Measurements from ENCODE around the gene ENTPD7. TPM values are rescaled to one million over a fixed set of nuclear protein-coding genes. Genes with fewer than 3 reads are reported as not detected.

ENTPD7 gene
- total RNA-seq: 1 to 10 TPM; 2.5 to 6.6 (median 3.4) TPM
- polyA plus RNA-seq: 1 to 10 TPM in 1 of 2 donors, under 1 TPM in 1; 0.47 to 1.7 TPM
- 6.5 reads per million, percentile 28 among the genes with 10 or more reads in this experiment for total RNA-seq

DNA sequence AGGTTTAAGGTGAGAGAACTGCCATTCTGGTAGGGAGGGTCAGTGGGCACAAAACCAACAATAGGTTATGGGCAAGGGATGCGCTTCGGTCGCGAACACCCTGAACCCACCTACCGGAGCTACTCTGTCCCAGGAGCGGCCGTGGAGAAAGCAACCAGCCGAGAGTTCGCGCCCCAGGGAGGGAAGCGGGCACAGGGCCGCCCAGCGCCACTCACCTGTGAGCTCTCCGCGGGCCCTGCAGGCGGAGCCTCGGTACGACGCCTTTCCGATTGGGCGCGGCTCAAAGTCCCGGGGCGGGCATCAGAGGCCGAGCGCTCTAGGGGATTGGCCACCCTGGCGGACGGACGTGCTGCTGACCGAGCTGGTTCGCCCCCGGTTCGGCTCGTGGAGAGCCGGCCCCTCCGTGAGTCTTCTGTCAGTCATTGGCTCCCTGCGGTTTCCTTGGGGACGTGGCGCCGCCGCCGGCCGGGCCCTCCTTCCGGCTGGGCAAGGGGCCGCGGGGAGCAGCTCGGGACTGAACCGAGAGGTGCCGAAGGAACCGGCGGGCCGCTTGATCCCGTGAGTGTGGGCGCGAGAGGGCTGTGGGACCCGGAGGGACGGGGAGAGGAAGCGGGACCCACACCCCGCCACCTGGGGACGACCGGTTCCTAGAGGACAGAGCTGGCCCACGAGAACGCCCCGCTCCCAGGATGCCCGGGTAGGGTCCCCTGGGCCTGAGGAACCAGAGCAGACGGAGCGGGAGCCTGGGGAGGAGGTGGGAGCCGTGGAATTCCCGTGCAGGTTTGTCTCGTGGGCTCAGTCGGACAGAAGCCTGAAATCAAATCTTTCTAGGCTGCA is at the start of gene ENTPD7:
ENTPD7 (plus strand) TSS at position 479 of the 837 bp plus-strand sequence. CDS start 448 bp downstream, outside the sequence.
- ATAC-seq (peak; percentile 99), DNase-seq (peak; percentile 66 to 90 (median 77))
- no peaks in the 10 kb centered on the region for H3K9me3 ChIP-seq (ENCODE audit: control insufficient read depth in 2 of 3, low read length in 3 of 3)
- intact Hi-C loops (cut with micrococcal nuclease): loop anchor here (1.0 to 5.0 kb wide), 5 partner anchors 39 to 1212 kb away; partner anchors contain the start of genes COX15 (in 2 of the 2), CUTC (in 2 of the 2), GOT1 (in 2 of the 2) and SLC25A28 (in 2 of the 2)
- no peaks in the 10 kb centered on the region for H3K36me3 ChIP-seq (ENCODE audit: control insufficient read depth in 2 of 3, insufficient read depth in 3 of 3, low read length in 3 of 3)
- Mint-ChIP-seq H3K27me3 (peaks cover 0 to 25% (median 15%) of the 10 kb centered on the region in 5 donors), H3K9me3 (no peaks in the 10 kb centered on the region), H3K36me3 (peaks cover 0 to 10% (median 1%) of the 10 kb centered on the region in 5 donors), H3K4me1 (peaks cover 17 to 32% (median 21%) of the 10 kb centered on the region in 7 donors), H3K4me3 (peak within 1 kb of the TSS; percentile 80 to 95 (median 92)), H3K27ac (peak within 1 kb of the TSS; percentile 5 to 88 (median 73))
- ChIA-PET CTCF (interaction anchor here (0.6 to 2.0 kb wide), 3 partner anchors 37 to 56 kb away, joined by 3 to 8 read pairs (median 5); no protein-coding TSS in a partner anchor), POLR2A (interaction anchor here (0.6 to 3.6 kb wide), 4 partner anchors 37 to 160 kb away, joined by 4 to 14 read pairs (median 9); partner anchors contain the start of gene SLC25A28)
- H3K27ac ChIP-seq (ENCODE audit: low read depth, low read length): peak within 1 kb of the TSS; percentile 69
- H3K27me3 ChIP-seq (ENCODE audit: control insufficient read depth in 2 of 2, insufficient read depth in 2 of 2, low read length in 2 of 2): no peaks in the 10 kb centered on the region
- H3K4me3 ChIP-seq (ENCODE audit: low read length): peak within 1 kb of the TSS; percentile 72
- no peaks in the 10 kb centered on the region for H3K4me1 ChIP-seq (ENCODE audit: control insufficient read depth in 2 of 2, insufficient read depth in 2 of 2, low read length in 2 of 2)

DNA sequence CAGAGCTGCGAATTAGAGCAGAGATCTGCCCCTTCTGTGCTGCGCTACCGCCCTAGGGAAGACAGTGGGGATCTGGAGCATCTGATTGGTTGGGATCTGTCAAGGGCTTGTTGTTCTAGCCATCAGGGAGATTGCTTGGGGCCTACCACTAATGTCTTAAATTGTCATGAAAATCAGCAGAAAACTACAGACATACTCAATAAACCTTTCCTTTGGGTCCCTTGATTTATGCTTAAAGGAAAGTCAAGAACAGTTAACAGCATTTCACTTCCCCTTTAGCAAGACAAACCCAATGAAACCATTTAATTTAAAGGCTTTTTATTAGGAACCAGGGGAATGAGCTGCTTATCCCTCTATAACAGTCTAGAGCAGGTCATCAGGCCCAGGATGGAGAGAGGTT is 49.1 kb upstream of the ENTPD7 start:
- H3K27ac ChIP-seq (ENCODE audit: low read depth, low read length): no peak overlapping the region
- Mint-ChIP-seq H3K4me1 (peaks cover 6 to 17% (median 9%) of the 10 kb centered on the region in 7 donors), H3K27ac (peak overlapping the region in 1 of 9 donors; percentile 81), H3K4me3 (no peak overlapping the region), H3K36me3 (peaks cover 0 to 15% (median 3%) of the 10 kb centered on the region in 5 donors), H3K9me3 (no peaks in the 10 kb centered on the region), H3K27me3 (no peaks in the 10 kb centered on the region)
- POLR2A ChIA-PET: interaction anchor here (1.0 kb wide), 1 partner anchor 9 kb away, joined by 9 read pairs; no protein-coding TSS in a partner anchor
- H3K4me3 ChIP-seq (ENCODE audit: low read length): no peak overlapping the region
- H3K4me1 ChIP-seq (ENCODE audit: control insufficient read depth in 2 of 2, insufficient read depth in 2 of 2, low read length in 2 of 2): no peaks in the 10 kb centered on the region
- H3K27me3 ChIP-seq (ENCODE audit: control insufficient read depth in 2 of 2, insufficient read depth in 2 of 2, low read length in 2 of 2): no peaks in the 10 kb centered on the region
- peaks cover 0 to 21% (median 0%) of the 10 kb centered on the region in 3 experiments for H3K36me3 ChIP-seq (ENCODE audit: control insufficient read depth in 2 of 3, insufficient read depth in 3 of 3, low read length in 3 of 3)
- DNase-seq (no peak), ATAC-seq (no peak)
- intact Hi-C loops (cut with micrococcal nuclease): no loop called here
- no peaks in the 10 kb centered on the region for H3K9me3 ChIP-seq (ENCODE audit: control insufficient read depth in 2 of 3, low read length in 3 of 3)
- CTCF ChIA-PET: interaction anchor here (1.2 kb wide), 1 partner anchor 222 kb away, joined by 3 read pairs; no protein-coding TSS in a partner anchor

DNA sequence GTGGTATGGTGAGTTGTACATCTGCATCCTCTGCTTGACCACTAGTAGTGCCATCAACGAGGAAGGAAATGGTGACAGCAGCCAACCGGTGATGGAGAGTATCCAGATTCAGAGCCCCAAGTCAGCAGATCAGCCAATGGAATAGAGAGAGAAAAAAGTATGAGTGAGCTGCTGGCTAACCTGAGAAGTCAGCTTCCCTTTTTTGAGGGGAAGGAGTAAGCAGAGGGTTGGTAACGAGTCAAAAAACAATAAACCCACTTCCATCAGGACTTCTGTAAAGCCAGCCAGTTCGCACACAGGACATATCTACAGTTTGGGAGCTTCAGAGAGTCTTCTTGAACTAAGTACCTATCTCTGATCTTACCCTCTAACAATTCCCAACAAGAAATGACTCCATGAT is 48.0 kb upstream of the ENTPD7 start:
- ChIA-PET POLR2A (no interaction called here), CTCF (interaction anchor here (0.6 to 2.5 kb wide), 4 partner anchors 11 to 223 kb away, joined by 3 to 17 read pairs (median 6); no protein-coding TSS in a partner anchor)
- Mint-ChIP-seq H3K36me3 (peaks cover 0 to 17% (median 4%) of the 10 kb centered on the region in 5 donors), H3K4me1 (peaks cover 12 to 25% (median 18%) of the 10 kb centered on the region in 7 donors), H3K9me3 (no peaks in the 10 kb centered on the region), H3K27ac (peak overlapping the region in 5 of 9 donors; percentile 22 to 61 (median 50)), H3K4me3 (no peak overlapping the region), H3K27me3 (no peaks in the 10 kb centered on the region)
- Histone ChIP-seq H3K4me3 (ENCODE audit: low read length) (no peak overlapping the region), H3K9me3 (ENCODE audit: control insufficient read depth in 2 of 3, low read length in 3 of 3) (no peaks in the 10 kb centered on the region), H3K27ac (ENCODE audit: low read depth, low read length) (no peak overlapping the region), H3K36me3 (ENCODE audit: control insufficient read depth in 2 of 3, insufficient read depth in 3 of 3, low read length in 3 of 3) (peaks cover 0 to 21% (median 0%) of the 10 kb centered on the region in 3 experiments), H3K27me3 (ENCODE audit: control insufficient read depth in 2 of 2, insufficient read depth in 2 of 2, low read length in 2 of 2) (no peaks in the 10 kb centered on the region), H3K4me1 (ENCODE audit: control insufficient read depth in 2 of 2, insufficient read depth in 2 of 2, low read length in 2 of 2) (peaks cover 0 to 4% of the 10 kb centered on the region in 2 donors)
- intact Hi-C loops (cut with micrococcal nuclease): no loop called here
- ATAC-seq (no peak), DNase-seq (no peak)

DNA sequence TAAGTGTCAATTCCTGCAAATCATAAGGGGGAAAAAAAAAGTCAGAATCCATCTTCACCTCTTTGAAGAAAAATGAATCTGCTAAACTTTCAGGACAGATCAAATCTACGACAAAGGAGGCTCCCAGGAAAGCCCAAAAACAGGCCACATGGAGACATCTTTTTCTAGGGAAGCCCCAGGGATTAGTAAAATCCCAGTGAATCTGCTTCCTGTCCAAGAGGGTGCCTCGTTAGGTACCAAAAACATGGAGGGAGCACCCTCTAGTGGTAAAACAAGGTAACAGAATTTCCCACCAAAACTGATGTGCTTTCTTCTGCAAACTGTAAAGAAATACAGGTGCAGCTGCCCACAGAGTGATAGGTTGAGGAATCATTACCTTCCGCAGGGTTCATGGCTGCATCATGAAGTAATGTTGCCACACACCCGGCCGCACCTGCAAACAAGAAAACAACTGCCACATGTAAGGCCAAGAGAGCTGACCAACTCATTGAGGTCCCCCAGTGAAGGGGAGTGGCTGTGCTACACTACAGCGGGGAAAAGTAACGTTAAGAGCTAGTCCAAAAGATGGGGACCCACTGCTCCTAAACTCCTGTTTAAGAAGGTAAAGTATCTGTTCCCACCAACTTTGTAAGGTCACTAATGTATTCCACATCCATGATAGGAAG is 47.0 kb upstream of the ENTPD7 start:
- H3K27ac ChIP-seq (ENCODE audit: low read depth, low read length): peak overlapping the region; percentile 14
- Mint-ChIP-seq H3K27me3 (no peaks in the 10 kb centered on the region), H3K36me3 (peaks cover 0 to 20% (median 4%) of the 10 kb centered on the region in 5 donors), H3K4me3 (no peak overlapping the region), H3K27ac (peak overlapping the region in 8 of 9 donors; percentile 34 to 83 (median 64)), H3K4me1 (peaks cover 14 to 33% (median 27%) of the 10 kb centered on the region in 7 donors), H3K9me3 (no peaks in the 10 kb centered on the region)
- no peaks in the 10 kb centered on the region for H3K9me3 ChIP-seq (ENCODE audit: control insufficient read depth in 2 of 3, low read length in 3 of 3)
- ChIA-PET POLR2A (no interaction called here), CTCF (interaction anchor here (0.7 to 2.5 kb wide), 3 partner anchors 10 to 220 kb away, joined by 3 to 17 read pairs (median 8); no protein-coding TSS in a partner anchor)
- intact Hi-C loops (cut with micrococcal nuclease): loop anchor here (1.0 kb wide), 5 partner anchors 8 to 1145 kb away; partner anchors contain the start of gene SLC25A28 (in 2 of the 2)
- peaks cover 0 to 21% (median 0%) of the 10 kb centered on the region in 3 experiments for H3K36me3 ChIP-seq (ENCODE audit: control insufficient read depth in 2 of 3, insufficient read depth in 3 of 3, low read length in 3 of 3)
- peaks cover 3 to 7% of the 10 kb centered on the region in 2 donors for H3K4me1 ChIP-seq (ENCODE audit: control insufficient read depth in 2 of 2, insufficient read depth in 2 of 2, low read length in 2 of 2)
- no peak overlapping the region for H3K4me3 ChIP-seq (ENCODE audit: low read length)
- ATAC-seq: peak; percentile 81
- no peaks in the 10 kb centered on the region for H3K27me3 ChIP-seq (ENCODE audit: control insufficient read depth in 2 of 2, insufficient read depth in 2 of 2, low read length in 2 of 2)
- peak in 8 of 9 donors; percentile 24 to 60 (median 48) for DNase-seq

DNA sequence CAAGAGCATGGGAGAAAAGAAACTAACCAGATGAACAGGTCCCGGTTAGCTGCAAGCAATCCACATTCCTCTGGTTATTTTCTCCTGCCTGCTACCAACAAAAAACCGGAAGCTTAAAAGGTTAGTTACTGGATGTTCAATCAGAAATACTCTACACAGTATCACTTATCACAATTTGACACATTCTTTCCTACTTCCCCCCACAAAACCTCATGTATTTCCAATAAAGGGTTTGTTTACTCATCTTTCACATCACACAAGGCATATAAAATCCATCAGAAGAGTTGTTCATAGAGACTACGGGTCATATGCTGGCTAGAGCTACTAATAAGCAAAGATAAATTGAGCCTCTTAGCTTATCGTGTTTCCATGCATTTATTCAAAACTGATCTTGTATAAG is 43.9 kb upstream of the ENTPD7 start:
- peaks cover 0 to 19% (median 4%) of the 10 kb centered on the region in 5 donors for H3K36me3 Mint-ChIP-seq

More for the DNA sequence above, 43.9 kb upstream of the ENTPD7 start:
- ATAC-seq (no peak), DNase-seq (no peak)
- H3K9me3 ChIP-seq (ENCODE audit: control insufficient read depth in 2 of 3, low read length in 3 of 3): no peaks in the 10 kb centered on the region
- no peaks in the 10 kb centered on the region for H3K9me3 Mint-ChIP-seq
- no peaks in the 10 kb centered on the region for H3K27me3 ChIP-seq (ENCODE audit: control insufficient read depth in 2 of 2, insufficient read depth in 2 of 2, low read length in 2 of 2)
- H3K27me3 Mint-ChIP-seq: no peaks in the 10 kb centered on the region
- H3K36me3 ChIP-seq (ENCODE audit: control insufficient read depth in 2 of 3, insufficient read depth in 3 of 3, low read length in 3 of 3): peaks cover 0 to 16% (median 0%) of the 10 kb centered on the region in 3 experiments
- no peak overlapping the region for H3K4me3 ChIP-seq (ENCODE audit: low read length)
- peaks cover 25 to 55% (median 47%) of the 10 kb centered on the region in 7 donors for H3K4me1 Mint-ChIP-seq
- peaks cover 20 to 22% of the 10 kb centered on the region in 2 donors for H3K4me1 ChIP-seq (ENCODE audit: control insufficient read depth in 2 of 2, insufficient read depth in 2 of 2, low read length in 2 of 2)
- POLR2A ChIA-PET: no interaction called here
- no peak overlapping the region for H3K27ac ChIP-seq (ENCODE audit: low read depth, low read length)
- H3K27ac Mint-ChIP-seq: peak overlapping the region in 8 of 9 donors; percentile 3 to 79 (median 44)
- CTCF ChIA-PET: interaction anchor here (0.6 to 3.3 kb wide), 3 partner anchors 10 to 192 kb away, joined by 3 to 8 read pairs (median 7); no protein-coding TSS in a partner anchor
- H3K4me3 Mint-ChIP-seq: peak overlapping the region in 2 of 10 donors; percentile 4 to 14
- intact Hi-C loops (cut with micrococcal nuclease): loop anchor here in 1 of 2 donors (5.0 kb wide), 1 partner anchor 97 kb away; no protein-coding TSS in a partner anchor

All from naive thymus-derived CD4-positive, alpha-beta T cell (primary cell).